H9 (cell line): ENCODE data around the gene REEP1. TPM values are rescaled to one million over a fixed set of nuclear protein-coding genes. Genes with fewer than 3 reads are reported as not detected.

Experiments used
- DNase-seq: peaks from one replicate; pipeline ENCODE4 v3.0.0-alpha.2; 2017
- H2AFZ ChIP-seq: one replicate; pipeline ENCODE4 v1.6.1; 2013; ENCODE audit warnings: mild to moderate bottlenecking, low read length, control low read depth, moderate library complexity
- H2AK5ac ChIP-seq: 2 replicates; pipeline ENCODE4 v1.6.1; 2013; ENCODE audit warnings: low read length, control low read depth, mixed read lengths; ENCODE audit not compliant: insufficient read length
- H2BK120ac ChIP-seq: one replicate; pipeline ENCODE4 v1.6.1; 2013; ENCODE audit warnings: low read depth, mild to moderate bottlenecking, low read length, control low read depth, inconsistent platforms; ENCODE audit not compliant: poor library complexity, severe bottlenecking
- H2BK12ac ChIP-seq: 2 replicates; pipeline ENCODE4 v1.6.1; 2013; ENCODE audit warnings: low read length, control low read depth, mixed read lengths, low read depth; ENCODE audit not compliant: insufficient read length
- H2BK15ac ChIP-seq: 2 replicates; pipeline ENCODE4 v1.6.1; 2013; ENCODE audit warnings: low read depth, low read length, control low read depth
- H2BK20ac ChIP-seq: one replicate; pipeline ENCODE4 v1.6.1; 2013; ENCODE audit warnings: low read depth, mild to moderate bottlenecking, low read length, control low read depth, inconsistent platforms; ENCODE audit not compliant: poor library complexity, severe bottlenecking
- H2BK5ac ChIP-seq: 2 replicates; pipeline ENCODE4 v1.6.1; 2013; ENCODE audit warnings: low read length, control low read depth, mixed read lengths; ENCODE audit not compliant: insufficient read length
- H3K14ac ChIP-seq: 2 replicates; pipeline ENCODE4 v1.6.1; 2013; ENCODE audit warnings: low read length, control low read depth; ENCODE audit not compliant: insufficient read depth
- H3K18ac ChIP-seq: 2 replicates; pipeline ENCODE4 v1.6.1; 2013; ENCODE audit warnings: low read depth, mild to moderate bottlenecking, mixed read lengths, low read length, control low read depth; ENCODE audit not compliant: insufficient read length
- H3K23ac ChIP-seq: 2 replicates; pipeline ENCODE4 v1.6.1; 2013; ENCODE audit warnings: low read length, control low read depth, mixed read lengths, low read depth; ENCODE audit not compliant: insufficient read length
- H3K23me2 ChIP-seq: 2 replicates; pipeline ENCODE4 v1.6.1; 2013; ENCODE audit warnings: low read depth, mild to moderate bottlenecking, mixed read lengths, low read length, control low read depth; ENCODE audit not compliant: insufficient read length, poor library complexity, severe bottlenecking
- H3K27ac ChIP-seq: 2 replicates; pipeline ENCODE4 v1.5.1; 2013; ENCODE audit warnings: low read length, control low read depth, mixed read lengths, low read depth; ENCODE audit not compliant: insufficient read length
- H3K27me3 ChIP-seq: 2 replicates; pipeline ENCODE4 v1.6.1; 2013; ENCODE audit warnings: low read length, control low read depth, inconsistent platforms; ENCODE audit not compliant: insufficient read depth
- H3K4ac ChIP-seq: 2 replicates; pipeline ENCODE4 v1.6.1; 2013; ENCODE audit warnings: low read depth, mild to moderate bottlenecking, control low read depth, inconsistent platforms, low read length, moderate library complexity
- H3K4me1 ChIP-seq: 2 replicates; pipeline ENCODE4 v1.6.1; 2013; ENCODE audit warnings: low read length, control low read depth, inconsistent platforms; ENCODE audit not compliant: insufficient read depth
- H3K4me2 ChIP-seq: 2 replicates; pipeline ENCODE4 v1.6.1; 2013; ENCODE audit warnings: low read length, control low read depth, mixed read lengths; ENCODE audit not compliant: insufficient read length, insufficient read depth
- H3K56ac ChIP-seq: 2 replicates; pipeline ENCODE4 v1.6.1; 2013; ENCODE audit warnings: low read depth, mild to moderate bottlenecking, mixed read lengths, low read length, control low read depth; ENCODE audit not compliant: insufficient read length
- H3K79me1 ChIP-seq: 2 replicates; pipeline ENCODE4 v1.6.1; 2013; ENCODE audit warnings: low read depth, mild to moderate bottlenecking, moderate library complexity, low read length, control low read depth, inconsistent platforms; ENCODE audit not compliant: insufficient read depth, poor library complexity, severe bottlenecking
- H3K79me2 ChIP-seq: 2 replicates; pipeline ENCODE4 v1.6.1; 2013; ENCODE audit warnings: low read length, control low read depth, inconsistent platforms; ENCODE audit not compliant: insufficient read depth
- H3K9ac ChIP-seq: 2 replicates; pipeline ENCODE4 v1.6.1; 2013; ENCODE audit warnings: low read length, control low read depth, mixed read lengths; ENCODE audit not compliant: insufficient read length; ENCODE audit errors: extremely low read depth
- H3K9me3 ChIP-seq: one replicate; pipeline ENCODE4 v1.6.1; 2013; ENCODE audit warnings: low read depth, low read length, inconsistent platforms; ENCODE audit not compliant: control insufficient read depth
- H3T11ph ChIP-seq: one replicate; pipeline ENCODE4 v1.6.1; 2013; ENCODE audit warnings: mild to moderate bottlenecking, low read length, control low read depth, inconsistent platforms
- H4K20me1 ChIP-seq: one replicate; pipeline ENCODE4 v1.6.1; 2013; ENCODE audit not compliant: control insufficient read depth, insufficient read length, insufficient read depth
- H4K5ac ChIP-seq: 2 replicates; pipeline ENCODE4 v1.6.1; 2013; ENCODE audit warnings: low read depth, mild to moderate bottlenecking, mixed read lengths, low read length, control low read depth; ENCODE audit not compliant: insufficient read length
- H4K8ac ChIP-seq: replicated peaks from 2 replicates; pipeline ENCODE4 v1.6.1; 2013; ENCODE audit warnings: low read length, control low read depth, mixed read lengths, low read depth; ENCODE audit not compliant: insufficient read length
- H4K91ac ChIP-seq: 2 replicates; pipeline ENCODE4 v1.6.1; 2013; ENCODE audit warnings: low read depth, mild to moderate bottlenecking, moderate library complexity, mixed read lengths, low read length, control low read depth; ENCODE audit not compliant: insufficient read length
- H3K27ac Mint-ChIP-seq, 3 experiments: 2 replicates in 2 of 3; 3 replicates in 1 of 3; pipeline ENCODE4 v1.8.0; 2020 to 2021; ENCODE audit warnings: mixed read lengths in 3 of 3, mild to moderate bottlenecking in 1 of 3, moderate library complexity in 1 of 3
- H3K27me3 Mint-ChIP-seq: 2 replicates; pipeline ENCODE4 v1.8.0; 2021; ENCODE audit warnings: low read depth, mild to moderate bottlenecking, moderate library complexity, mixed read lengths
- H3K36me3 Mint-ChIP-seq, 3 experiments: 2 replicates in 2 of 3; 3 replicates in 1 of 3; pipeline ENCODE4 v1.8.0; 2020 to 2021; ENCODE audit warnings: low read depth in 3 of 3, mixed read lengths in 3 of 3; ENCODE audit not compliant: insufficient read depth in 1 of 3
- H3K4me1 Mint-ChIP-seq, 2 experiments: 2 replicates each; pipeline ENCODE4 v1.8.0; 2020; ENCODE audit warnings: mixed read lengths in 2 of 2
- H3K4me3 Mint-ChIP-seq, 2 experiments: 2 replicates in 1 of 2; 3 replicates in 1 of 2; pipeline ENCODE4 v1.8.0; 2020 to 2021; ENCODE audit warnings: mild to moderate bottlenecking in 2 of 2, mixed read lengths in 2 of 2, moderate library complexity in 1 of 2
- H3K9me3 Mint-ChIP-seq, 2 experiments: 2 replicates in 1 of 2; 3 replicates in 1 of 2; pipeline ENCODE4 v1.8.0; 2020; ENCODE audit warnings: mild to moderate bottlenecking in 2 of 2, mixed read lengths in 2 of 2, moderate library complexity in 1 of 2
- WGBS: extraction: QIAGEN DNeasy Blood & Tissue Kit; methylation state at CpG from one replicate; pipeline ENCODE4 v1.1.7; 2013; ENCODE audit warnings: missing lambda C conversion rate, low lambda C conversion rate, mixed read lengths; ENCODE audit not compliant: insufficient read length; ENCODE audit errors: extremely low coverage; 5-methylcytosine and 5-hydroxymethylcytosine counted together
- total RNA-seq: library from RNA; stranded (reverse); gene quantifications from 2 replicates; pipeline ENCODE4 v1.2.1, GENCODE V29; 2021
- TF ChIP-seq, protein P1 (sequence below): fragments of 200-600 bp; sonication (generic); conservative IDR thresholded peaks from 3 replicates; pipeline ENCODE4 v1.8.0; 2021; ENCODE audit warnings: antibody characterized with exemption, mild to moderate bottlenecking

REEP1 gene
- total RNA-seq, 1 experiment from 2014 or later = 1.3 TPM

DNA sequence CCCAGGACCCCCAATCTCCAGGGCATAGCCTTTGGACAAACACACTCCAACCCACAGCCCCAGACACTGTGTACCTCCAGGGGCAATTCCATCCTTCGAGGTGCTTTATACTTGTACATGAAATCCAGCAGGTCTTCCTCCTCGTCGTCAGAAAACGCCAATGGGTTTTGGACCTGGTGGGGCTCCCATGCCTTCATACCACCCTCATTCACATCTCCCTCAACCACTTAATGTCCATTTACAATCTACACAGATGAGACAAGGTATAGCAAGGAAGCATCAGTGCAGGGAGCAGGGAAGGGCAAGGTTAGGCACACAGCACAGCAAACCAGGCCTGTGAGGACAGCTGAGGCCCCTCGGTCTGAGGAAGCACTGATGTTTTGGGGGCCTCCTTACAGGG lies 117.5 kb downstream of the REEP1 start:
- Histone ChIP-seq H3K27ac (no peak overlapping the region), H2AK5ac (no peak overlapping the region), H3K27me3 (no peaks in the 10 kb centered on the region), H3K18ac (no peak overlapping the region), H3K23ac (no peak overlapping the region), H2AFZ (no peak overlapping the region), H3K56ac (no peak overlapping the region), H4K8ac (no peak overlapping the region), H3K9me3 (no peaks in the 10 kb centered on the region), H3K14ac (no peak overlapping the region), H3K79me2 (no peaks in the 10 kb centered on the region), H3K79me1 (no peaks in the 10 kb centered on the region), H2BK12ac (no peak overlapping the region), H2BK5ac (no peak overlapping the region), H2BK20ac (no peak overlapping the region), H3K9ac (no peak overlapping the region), H3T11ph (no peak overlapping the region), H4K20me1 (no peaks in the 10 kb centered on the region), H3K4me1 (no peaks in the 10 kb centered on the region), H2BK120ac (no peak overlapping the region), H4K91ac (no peak overlapping the region), H3K4ac (no peak overlapping the region), H2BK15ac (no peak overlapping the region), H4K5ac (no peak overlapping the region), H3K4me2 (no peak overlapping the region), H3K23me2 (no peaks in the 10 kb centered on the region)
- no CpG with 5 or more reads among the region's 5 CpGs for WGBS
- TF ChIP-seq, protein P1, sequence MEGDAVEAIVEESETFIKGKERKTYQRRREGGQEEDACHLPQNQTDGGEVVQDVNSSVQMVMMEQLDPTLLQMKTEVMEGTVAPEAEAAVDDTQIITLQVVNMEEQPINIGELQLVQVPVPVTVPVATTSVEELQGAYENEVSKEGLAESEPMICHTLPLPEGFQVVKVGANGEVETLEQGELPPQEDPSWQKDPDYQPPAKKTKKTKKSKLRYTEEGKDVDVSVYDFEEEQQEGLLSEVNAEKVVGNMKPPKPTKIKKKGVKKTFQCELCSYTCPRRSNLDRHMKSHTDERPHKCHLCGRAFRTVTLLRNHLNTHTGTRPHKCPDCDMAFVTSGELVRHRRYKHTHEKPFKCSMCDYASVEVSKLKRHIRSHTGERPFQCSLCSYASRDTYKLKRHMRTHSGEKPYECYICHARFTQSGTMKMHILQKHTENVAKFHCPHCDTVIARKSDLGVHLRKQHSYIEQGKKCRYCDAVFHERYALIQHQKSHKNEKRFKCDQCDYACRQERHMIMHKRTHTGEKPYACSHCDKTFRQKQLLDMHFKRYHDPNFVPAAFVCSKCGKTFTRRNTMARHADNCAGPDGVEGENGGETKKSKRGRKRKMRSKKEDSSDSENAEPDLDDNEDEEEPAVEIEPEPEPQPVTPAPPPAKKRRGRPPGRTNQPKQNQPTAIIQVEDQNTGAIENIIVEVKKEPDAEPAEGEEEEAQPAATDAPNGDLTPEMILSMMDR = no peak
- no peak for DNase-seq
- peaks cover 8 to 22% of the 10 kb centered on the region in 2 experiments for H3K4me1 Mint-ChIP-seq
- H3K27ac Mint-ChIP-seq = no peak overlapping the region; a peak in 1 of 7 replicates
- H3K27me3 Mint-ChIP-seq = peaks cover 3% of the 10 kb centered on the region
- no peaks in the 10 kb centered on the region for H3K9me3 Mint-ChIP-seq
- no peak overlapping the region for H3K4me3 Mint-ChIP-seq
- H3K36me3 Mint-ChIP-seq = no peaks in the 10 kb centered on the region
